Stimulated activated CD4-positive, alpha-beta T cell treated with anti-CD3 and anti-CD28 coated beads, Interleukin-2, amount 100 ng/mL, for 4 hours (primary cell): ENCODE data around the gene SMAD7.
A peak's percentile ranks its signal among the peaks of the same experiment; 100 is the strongest.

Experiments used
- DNase-seq: peaks from one replicate; pipeline ENCODE4 v3.0.0-alpha.2; 2020; ENCODE audit warnings: low read depth

Gene SMAD7

GRCh38 chr18:48959921-48960920 is 9.5 kb upstream of the SMAD7 start:
- no peak for DNase-seq

GRCh38 chr18:48959551-48959920 is 8.8 kb upstream of the SMAD7 start:
- DNase-seq, result no peak

GRCh38 chr18:48958951-48959350 is 8.2 kb upstream of the SMAD7 start:
- no peak for DNase-seq

GRCh38 chr18:48957616-48958015 is 6.9 kb upstream of the SMAD7 start:
- no peak for DNase-seq

- no peak for DNase-seq
Observed at GRCh38 chr18:48957136-48957535, 6.4 kb upstream of the SMAD7 start.

GRCh38 chr18:48956356-48956755 is 5.6 kb upstream of the SMAD7 start:
- no peak for DNase-seq

GRCh38 chr18:48955830-48956261 is 5.1 kb upstream of the SMAD7 start:
- DNase-seq, result no peak

- DNase-seq, result no peak
Observed at GRCh38 chr18:48954886-48955819, 4.4 kb upstream of the SMAD7 start.

- DNase-seq, result no peak
Observed at GRCh38 chr18:48953104-48953706, 2.4 kb upstream of the SMAD7 start.

- DNase-seq, result no peak
Observed at GRCh38 chr18:48952287-48953103, 1.7 kb upstream of the SMAD7 start.

GRCh38 chr18:48951448-48952286 is 902 bp upstream of the SMAD7 start:
- DNase-seq, result peak; percentile 73

GRCh38 chr18:48949606-48950535 is 894 bp downstream of the SMAD7 start:
- no peak for DNase-seq

GRCh38 chr18:48949050-48949605 is 1.6 kb downstream of the SMAD7 start:
- no peak for DNase-seq

GRCh38 chr18:48948112-48949049 is 2.4 kb downstream of the SMAD7 start:
- DNase-seq, result no peak

- DNase-seq, result no peak
Observed at GRCh38 chr18:48947560-48947959, 3.2 kb downstream of the SMAD7 start.

- DNase-seq, result no peak
Observed at GRCh38 chr18:48947092-48947491, 3.7 kb downstream of the SMAD7 start.

GRCh38 chr18:48946329-48946835 is 4.4 kb downstream of the SMAD7 start:
- no peak for DNase-seq

GRCh38 chr18:48945953-48946217 is 4.9 kb downstream of the SMAD7 start:
- DNase-seq, result no peak
